Iris pigment epithelial cell (primary cell): Measurements from ENCODE around the gene LRRC7.
"Not testable (repeated sequence)": the region's sequence is repeated elsewhere in the genome, so short reads cannot be mapped to it uniquely, and the experiment has no call there.

ENCODE experiments used
- DNase-seq: peaks from one replicate; pipeline ENCODE4 v3.0.0-alpha.2; 2011; ENCODE audit warnings: low read depth

LRRC7 gene

GRCh38 chr1:69888016-69888415 lies 320.3 kb downstream of the LRRC7 start:
- not testable (repeated sequence) for DNase-seq

GRCh38 chr1:69888657-69889056 lies 320.9 kb downstream of the LRRC7 start:
- no peak for DNase-seq

GRCh38 chr1:69898403-69898947 lies 330.8 kb downstream of the LRRC7 start:
- DNase-seq: no peak

GRCh38 chr1:69911301-69911801 lies 343.6 kb downstream of the LRRC7 start:
- DNase-seq: peak; percentile 95

GRCh38 chr1:69913977-69914376 lies 346.3 kb downstream of the LRRC7 start:
- DNase-seq: peak; percentile 75

- peak; percentile 66 for DNase-seq
Observed at GRCh38 chr1:69914976-69915765, 347.4 kb downstream of the LRRC7 start.

GRCh38 chr1:69919129-69919921 lies 351.6 kb downstream of the LRRC7 start:
- no peak for DNase-seq

GRCh38 chr1:69919922-69920273 lies 352.2 kb downstream of the LRRC7 start:
- DNase-seq: no peak

GRCh38 chr1:69920426-69920825 lies 352.7 kb downstream of the LRRC7 start:
- DNase-seq: no peak

GRCh38 chr1:69921486-69921885 lies 353.8 kb downstream of the LRRC7 start:
- DNase-seq: peak; percentile 6

- DNase-seq: not testable (repeated sequence)
Observed at GRCh38 chr1:69928234-69928633, 360.5 kb downstream of the LRRC7 start.

GRCh38 chr1:69929308-69930057 lies 361.8 kb downstream of the LRRC7 start:
- DNase-seq: peak; percentile 76

GRCh38 chr1:69930396-69930795 lies 362.7 kb downstream of the LRRC7 start:
- DNase-seq: peak; percentile 58

GRCh38 chr1:69932760-69933159 lies 365.0 kb downstream of the LRRC7 start:
- no peak for DNase-seq

GRCh38 chr1:69940231-69940630 lies 372.5 kb downstream of the LRRC7 start:
- DNase-seq: no peak

- DNase-seq: no peak
Observed at GRCh38 chr1:69940816-69941215, 373.1 kb downstream of the LRRC7 start.

- DNase-seq: no peak
Observed at GRCh38 chr1:69943030-69943429, 375.3 kb downstream of the LRRC7 start.

- no peak for DNase-seq
Observed at GRCh38 chr1:69946935-69947334, 379.2 kb downstream of the LRRC7 start.

- DNase-seq: peak; percentile 53
Observed at GRCh38 chr1:69947837-69948236, 380.1 kb downstream of the LRRC7 start.

GRCh38 chr1:69952676-69953075 lies 385.0 kb downstream of the LRRC7 start:
- DNase-seq: peak; percentile 32

- DNase-seq: not testable (repeated sequence)
Observed at GRCh38 chr1:69962452-69962851, 394.7 kb downstream of the LRRC7 start.

- peak; percentile 2 for DNase-seq
Observed at GRCh38 chr1:69967245-69967766, 399.6 kb downstream of the LRRC7 start.
